EH (cell line): ENCODE measurements around the gene GNAZ.
"Not testable (repeated sequence)": the region's sequence is repeated elsewhere in the genome, so short reads cannot be mapped to it uniquely, and the experiment has no call there.

ENCODE experiments used
- DNase-seq: peaks from one replicate; pipeline ENCODE4 v3.0.0-alpha.2; 2015; ENCODE audit warnings: low read depth

Gene GNAZ

GRCh38 chr22:23044570-23044969 lies 25.7 kb upstream of the GNAZ start:
- no peak for DNase-seq

- DNase-seq: no peak
Measured at GRCh38 chr22:23045461-23045860, 24.9 kb upstream of the GNAZ start.

GRCh38 chr22:23047265-23047664 lies 23.1 kb upstream of the GNAZ start:
- DNase-seq: no peak

GRCh38 chr22:23047742-23048141 lies 22.6 kb upstream of the GNAZ start:
- DNase-seq: no peak

GRCh38 chr22:23050546-23050945 lies 19.8 kb upstream of the GNAZ start:
- DNase-seq: not testable (repeated sequence)

- DNase-seq: no peak
Measured at GRCh38 chr22:23053051-23053707, 17.1 kb upstream of the GNAZ start.

- DNase-seq: no peak
Measured at GRCh38 chr22:23053912-23054530, 16.3 kb upstream of the GNAZ start.

- no peak for DNase-seq
Measured at GRCh38 chr22:23054531-23055257, 15.6 kb upstream of the GNAZ start.

GRCh38 chr22:23055449-23056179 lies 14.7 kb upstream of the GNAZ start:
- no peak for DNase-seq

- no peak for DNase-seq
Measured at GRCh38 chr22:23057331-23057730, 13.0 kb upstream of the GNAZ start.

GRCh38 chr22:23058063-23058462 lies 12.3 kb upstream of the GNAZ start:
- DNase-seq: no peak

- no peak for DNase-seq
Measured at GRCh38 chr22:23058481-23059283, 11.6 kb upstream of the GNAZ start.

- DNase-seq: no peak
Measured at GRCh38 chr22:23059284-23059948, 10.9 kb upstream of the GNAZ start.

- no peak for DNase-seq
Measured at GRCh38 chr22:23060612-23061400, 9.5 kb upstream of the GNAZ start.

- no peak for DNase-seq
Measured at GRCh38 chr22:23061471-23062280, 8.6 kb upstream of the GNAZ start.

- no peak for DNase-seq
Measured at GRCh38 chr22:23062616-23063538, 7.4 kb upstream of the GNAZ start.

- DNase-seq: no peak
Measured at GRCh38 chr22:23063539-23064380, 6.6 kb upstream of the GNAZ start.
